ENCODE data around the gene DAND5.

- TF ChIP-seq TAF1 (IDR thresholded peaks at IDR 0.05; ENCODE audit: borderline replicate concordance, low read depth, low read length) (no peak), POLR2A (IDR thresholded peaks at IDR 0.05; ENCODE audit: low read depth, low read length) (no peak), POLR2AphosphoS5 (IDR thresholded peaks at IDR 0.05; ENCODE audit: low read depth, low read length) (no peak)
Observed at GRCh38 chr19:13022859-13023636, 53.7 kb downstream of the DAND5 start.

All from GM12892 (cell line).